GM10266 (cell line): ENCODE data around the gene ADAMTS5.

ENCODE experiments used
- DNase-seq: peaks from one replicate; pipeline ENCODE4 v3.0.0; 2012; ENCODE audit errors: extremely low spot score
- TF ChIP-seq, protein P1 (sequence below): IDR thresholded peaks from 2 replicates; pipeline ENCODE4 v1.5.1; 2012; ENCODE audit warnings: mild to moderate bottlenecking, low read depth; ENCODE audit not compliant: control insufficient read depth, insufficient read depth; ENCODE audit errors: missing control alignments

Gene ADAMTS5

DNA sequence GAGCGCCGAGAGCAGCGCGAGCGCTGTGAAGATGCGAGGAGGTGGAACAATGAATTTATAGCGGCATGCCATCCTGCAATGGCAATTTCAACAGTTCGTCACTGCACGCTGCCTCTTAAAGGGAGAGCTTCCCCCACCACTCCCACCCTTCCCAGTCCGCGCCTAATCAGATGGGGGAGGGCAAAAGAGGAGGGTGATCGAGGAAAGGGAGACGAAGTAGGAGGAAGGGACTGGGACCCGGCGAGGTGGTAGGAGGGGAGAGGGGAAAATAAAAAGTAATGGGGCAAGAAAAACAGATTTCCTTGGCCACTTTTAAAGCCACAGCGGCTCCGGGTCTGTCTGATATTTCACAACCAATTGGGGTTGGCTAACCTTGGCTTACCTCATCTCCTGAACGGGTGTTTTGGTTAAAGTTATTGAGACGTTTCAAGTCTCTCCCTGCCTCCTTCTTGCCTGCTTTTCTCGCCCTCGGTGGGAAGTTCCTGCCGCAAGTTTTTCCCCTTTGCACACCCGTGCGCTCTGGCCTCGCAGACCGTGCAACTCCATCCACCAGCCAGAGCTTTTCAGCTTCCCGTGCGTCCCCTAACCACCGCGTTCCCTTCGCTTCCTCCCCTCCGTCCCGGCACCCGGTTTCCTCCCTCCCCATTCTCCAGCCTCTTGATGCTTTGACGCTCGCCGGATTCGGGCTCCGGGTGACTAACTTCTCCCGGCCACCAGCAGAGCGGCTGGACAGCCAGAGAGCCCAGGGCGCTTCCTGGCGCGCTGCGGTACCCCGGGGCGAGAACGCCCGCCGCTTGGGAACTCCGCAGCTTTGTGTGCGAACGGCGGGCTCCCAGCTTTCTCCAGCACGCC lies at the start of gene ADAMTS5:
Gene ADAMTS5, minus strand, starts transcription at position 27 of the 852 bp plus-strand sequence. CDS start 697 bp downstream, outside the sequence.
- peak; percentile 12 for DNase-seq
- TF ChIP-seq, protein P1, sequence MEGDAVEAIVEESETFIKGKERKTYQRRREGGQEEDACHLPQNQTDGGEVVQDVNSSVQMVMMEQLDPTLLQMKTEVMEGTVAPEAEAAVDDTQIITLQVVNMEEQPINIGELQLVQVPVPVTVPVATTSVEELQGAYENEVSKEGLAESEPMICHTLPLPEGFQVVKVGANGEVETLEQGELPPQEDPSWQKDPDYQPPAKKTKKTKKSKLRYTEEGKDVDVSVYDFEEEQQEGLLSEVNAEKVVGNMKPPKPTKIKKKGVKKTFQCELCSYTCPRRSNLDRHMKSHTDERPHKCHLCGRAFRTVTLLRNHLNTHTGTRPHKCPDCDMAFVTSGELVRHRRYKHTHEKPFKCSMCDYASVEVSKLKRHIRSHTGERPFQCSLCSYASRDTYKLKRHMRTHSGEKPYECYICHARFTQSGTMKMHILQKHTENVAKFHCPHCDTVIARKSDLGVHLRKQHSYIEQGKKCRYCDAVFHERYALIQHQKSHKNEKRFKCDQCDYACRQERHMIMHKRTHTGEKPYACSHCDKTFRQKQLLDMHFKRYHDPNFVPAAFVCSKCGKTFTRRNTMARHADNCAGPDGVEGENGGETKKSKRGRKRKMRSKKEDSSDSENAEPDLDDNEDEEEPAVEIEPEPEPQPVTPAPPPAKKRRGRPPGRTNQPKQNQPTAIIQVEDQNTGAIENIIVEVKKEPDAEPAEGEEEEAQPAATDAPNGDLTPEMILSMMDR = no peak

DNA sequence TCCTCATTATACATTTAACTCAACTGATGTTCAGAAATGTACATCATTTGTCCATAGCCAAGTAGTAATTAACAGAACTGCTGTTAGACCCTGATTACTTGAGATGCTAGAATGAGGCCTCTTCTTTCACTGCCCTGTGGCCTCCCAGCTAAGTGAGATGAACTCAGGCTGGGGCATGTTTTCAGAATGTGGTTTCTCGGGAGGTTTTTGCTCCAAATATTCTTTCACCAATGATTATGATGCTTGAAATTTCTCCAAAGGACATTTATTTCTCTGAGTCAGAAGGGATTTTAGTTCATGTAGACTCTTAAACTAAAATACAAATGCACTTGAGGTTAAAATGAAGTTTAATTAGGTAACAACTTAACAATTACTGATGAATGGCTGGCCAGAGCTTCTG lies 34.6 kb upstream of the ADAMTS5 start:
- DNase-seq = no peak
- TF ChIP-seq, protein P1 = no peak

DNA sequence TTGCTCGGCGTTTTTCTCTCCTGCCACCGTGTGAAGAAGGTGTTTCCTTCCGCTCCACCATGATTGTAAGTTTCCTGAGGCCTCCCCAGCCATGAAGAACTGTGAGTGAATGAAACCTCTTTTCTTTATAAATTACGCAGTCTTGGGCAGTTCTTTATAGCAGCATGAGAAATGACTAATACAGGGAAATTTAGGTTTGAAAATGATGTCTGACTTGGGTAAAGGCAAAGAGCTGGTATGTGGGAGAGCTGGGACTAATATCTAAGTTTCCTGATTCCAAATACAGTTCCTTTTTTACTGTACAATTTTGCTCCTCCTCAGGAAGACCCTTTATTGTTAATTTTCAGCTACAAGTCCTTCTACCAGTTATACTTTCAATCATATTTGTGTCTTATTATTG lies 16.7 kb upstream of the ADAMTS5 start:
- TF ChIP-seq, protein P1 = no peak
- no peak for DNase-seq

DNA sequence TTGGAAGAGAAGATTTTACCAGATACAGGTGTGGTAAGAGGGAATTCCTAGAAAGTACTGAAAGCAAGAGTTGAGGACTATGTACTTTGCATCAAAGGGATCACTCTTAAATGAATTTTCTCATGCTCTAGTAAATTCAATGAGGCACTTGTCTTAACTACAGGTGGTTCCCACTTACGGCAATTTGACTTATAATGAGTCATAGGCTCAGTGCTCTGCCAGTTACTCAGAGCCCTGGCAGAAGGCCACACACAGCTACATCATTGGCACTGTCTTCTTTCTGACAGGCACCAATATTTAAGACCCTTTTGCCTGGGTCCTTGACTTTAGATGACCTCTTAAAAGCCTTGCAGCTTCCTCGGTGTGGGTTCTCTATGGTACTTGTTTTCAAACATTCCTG lies 15.9 kb upstream of the ADAMTS5 start:
- no peak for DNase-seq
- TF ChIP-seq, protein P1 = no peak

DNA sequence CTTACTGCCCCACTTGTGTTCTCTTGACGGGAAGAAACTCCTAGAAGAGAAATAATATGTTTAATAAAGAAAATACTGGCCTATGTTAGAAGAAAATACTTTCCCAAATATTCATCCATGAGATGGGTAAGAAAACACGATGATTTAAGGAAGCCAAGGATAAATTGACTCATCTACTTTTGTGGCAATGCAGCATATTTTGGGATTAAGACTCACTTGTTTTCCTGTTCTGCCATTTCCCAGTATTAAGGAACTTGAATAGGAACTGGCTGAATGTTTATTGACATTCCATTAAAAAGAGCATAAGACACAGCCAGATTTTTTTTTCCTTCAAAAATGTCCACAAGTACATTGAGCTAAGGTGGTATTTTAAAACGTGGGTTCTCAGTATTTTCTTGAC lies 10.9 kb upstream of the ADAMTS5 start:
- DNase-seq = no peak
- TF ChIP-seq, protein P1 = no peak

DNA sequence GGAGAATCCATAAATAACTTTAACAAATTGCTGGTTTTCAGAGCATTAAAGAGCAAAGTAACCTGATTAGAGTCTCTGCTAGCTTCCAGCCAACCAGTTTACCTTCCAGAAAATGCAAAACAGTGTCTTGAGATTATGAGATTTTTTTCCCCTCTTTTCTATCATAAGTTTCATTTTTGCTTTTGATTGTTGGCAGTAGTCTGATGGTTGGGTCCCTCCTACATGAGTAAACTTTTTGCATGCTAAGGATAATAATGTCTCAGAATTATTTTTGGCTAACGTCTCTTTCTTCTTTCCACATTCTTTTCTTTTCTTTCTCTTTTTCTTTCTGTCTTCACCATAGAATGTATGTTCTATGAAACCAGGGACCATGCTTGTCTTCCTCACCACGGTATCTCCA lies 6.3 kb upstream of the ADAMTS5 start:
- DNase-seq = no peak
- TF ChIP-seq, protein P1 = no peak

DNA sequence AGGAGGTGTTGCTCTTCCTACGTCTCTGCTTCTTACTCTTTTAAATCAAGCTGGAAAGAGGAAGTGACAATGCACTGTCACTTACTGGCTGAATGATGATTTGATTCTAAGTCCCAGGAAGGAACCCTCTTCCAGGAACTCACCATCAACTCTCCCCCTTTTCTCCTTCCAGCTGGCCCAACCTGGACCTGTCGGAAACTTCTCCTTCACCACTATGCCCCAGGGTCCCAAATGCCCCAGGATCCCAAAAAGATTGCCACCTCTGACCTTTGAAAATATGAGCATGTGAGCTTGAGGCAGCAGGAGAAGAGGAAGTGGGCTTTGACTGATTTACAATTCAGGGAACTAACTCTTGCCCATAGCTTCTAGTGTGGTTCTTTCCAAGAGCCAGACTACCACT lies 5.3 kb upstream of the ADAMTS5 start:
- DNase-seq = no peak
- TF ChIP-seq, protein P1 = no peak
